ENCODE results near the gene CCNB1. TPM values are rescaled to one million over a fixed set of nuclear protein-coding genes. Genes with fewer than 3 reads are reported as not detected.
"Not testable (repeated sequence)": the region's sequence is repeated elsewhere in the genome, so short reads cannot be mapped to it uniquely, and the experiment has no call there.

The CCNB1 gene
- total and polyA plus RNA-seq, 4 donors, result 1.0 to 82.5 (median 5.8) TPM

- H3K27me3 ChIP-seq (ENCODE audit: control insufficient read depth in 4 of 4, insufficient read depth in 4 of 4, low read length in 3 of 4), result no peaks in the 10 kb centered on the region
- peaks cover 0 to 3% (median 0%) of the 10 kb centered on the region in 4 donors for H3K36me3 ChIP-seq (ENCODE audit: control insufficient read depth in 4 of 4, insufficient read depth in 3 of 4, low read depth in 1 of 4, low read length in 3 of 4)
- H3K4me3 ChIP-seq (ENCODE audit: low read depth in 1 of 3, low read length in 3 of 3), result no peak overlapping the region
- WGBS, result 92% methylated on average over 1 of the region's 1 CpG
- H3K9me3 ChIP-seq (ENCODE audit: control insufficient read depth in 4 of 4, low read length in 3 of 4), result peaks cover 0 to 5% (median under 1%) of the 10 kb centered on the region in 4 donors
- no peaks in the 10 kb centered on the region for H3K4me1 ChIP-seq (ENCODE audit: control insufficient read depth in 4 of 4, insufficient read depth in 4 of 4, low read length in 3 of 4)
- TF ChIP-seq FOXA2 (IDR thresholded peaks at IDR 0.05) (no peak), JUND (IDR thresholded peaks at IDR 0.05) (no peak), ATF3 (IDR thresholded peaks at IDR 0.05) (no peak), EGR1 (IDR thresholded peaks at IDR 0.05; ENCODE audit: low read depth in 2 of 2) (no peak), MAX (IDR thresholded peaks at IDR 0.05) (no peak), YY1 (IDR thresholded peaks at IDR 0.05) (no peak), SP1 (IDR thresholded peaks at IDR 0.05) (no peak), HNF4A (conservative IDR thresholded peaks at IDR 0.05) (no peak)
- H3K9ac ChIP-seq (ENCODE audit: low read depth in 1 of 2, low read length in 2 of 2), result no peak overlapping the region
- DNase-seq (ENCODE audit: low spot score), result no peak
- H3K27ac ChIP-seq (ENCODE audit: low read depth in 1 of 2, low read length in 2 of 2), result no peak overlapping the region
These were observed 28.2 kb upstream of the CCNB1 start for GRCh38 chr5:69138766-69139165.

GRCh38 chr5:69140239-69140638 lies 26.7 kb upstream of the CCNB1 start:
- H3K27ac ChIP-seq (ENCODE audit: low read depth in 1 of 2, low read length in 2 of 2); H3K4me3 ChIP-seq (ENCODE audit: low read depth in 1 of 3, low read length in 3 of 3); H3K36me3 ChIP-seq (ENCODE audit: control insufficient read depth in 4 of 4, insufficient read depth in 3 of 4, low read depth in 1 of 4, low read length in 3 of 4); H3K9ac ChIP-seq (ENCODE audit: low read depth in 1 of 2, low read length in 2 of 2); H3K9me3 ChIP-seq (ENCODE audit: control insufficient read depth in 4 of 4, low read length in 3 of 4); H3K4me1 ChIP-seq (ENCODE audit: control insufficient read depth in 4 of 4, insufficient read depth in 4 of 4, low read length in 3 of 4); H3K27me3 ChIP-seq (ENCODE audit: control insufficient read depth in 4 of 4, insufficient read depth in 4 of 4, low read length in 3 of 4); DNase-seq (ENCODE audit: low spot score): not testable (repeated sequence)
- 94% methylated on average over 4 of the region's 4 CpGs for WGBS

GRCh38 chr5:69140827-69141226 lies 26.1 kb upstream of the CCNB1 start:
- TF ChIP-seq REST (IDR thresholded peaks at IDR 0.05) (no peak), RXRA (IDR thresholded peaks at IDR 0.05) (no peak), ATF3 (IDR thresholded peaks at IDR 0.05) (no peak), RAD21 (IDR thresholded peaks at IDR 0.05) (no peak), JUND (IDR thresholded peaks at IDR 0.05) (no peak), FOXA2 (IDR thresholded peaks at IDR 0.05) (no peak), MAX (IDR thresholded peaks at IDR 0.05) (no peak), TAF1 (conservative IDR thresholded peaks at IDR 0.05) (no peak), ZBTB33 (IDR thresholded peaks at IDR 0.05) (no peak), CTCF (IDR thresholded peaks at IDR 0.05; ENCODE audit: low read depth, low read length, missing input control) (no peak), SP1 (IDR thresholded peaks at IDR 0.05) (no peak), EGR1 (IDR thresholded peaks at IDR 0.05; ENCODE audit: low read depth in 2 of 2) (no peak), HNF4G (IDR thresholded peaks at IDR 0.05) (no peak), HNF4A (conservative IDR thresholded peaks at IDR 0.05) (no peak)
- 77% methylated on average over 1 of the region's 1 CpG for WGBS
- Histone ChIP-seq H3K4me1 (ENCODE audit: control insufficient read depth in 4 of 4, insufficient read depth in 4 of 4, low read length in 3 of 4) (no peaks in the 10 kb centered on the region), H3K4me3 (ENCODE audit: low read depth in 1 of 3, low read length in 3 of 3) (no peak overlapping the region), H3K27ac (ENCODE audit: low read depth in 1 of 2, low read length in 2 of 2) (no peak overlapping the region), H3K9me3 (ENCODE audit: control insufficient read depth in 4 of 4, low read length in 3 of 4) (peaks cover 0 to 5% (median under 1%) of the 10 kb centered on the region in 4 donors), H3K27me3 (ENCODE audit: control insufficient read depth in 4 of 4, insufficient read depth in 4 of 4, low read length in 3 of 4) (no peaks in the 10 kb centered on the region), H3K9ac (ENCODE audit: low read depth in 1 of 2, low read length in 2 of 2) (no peak overlapping the region), H3K36me3 (ENCODE audit: control insufficient read depth in 4 of 4, insufficient read depth in 3 of 4, low read depth in 1 of 4, low read length in 3 of 4) (no peaks in the 10 kb centered on the region)
- no peak for DNase-seq (ENCODE audit: low spot score)

- 97% methylated on average over 7 of the region's 7 CpGs for WGBS
- H3K4me1 ChIP-seq (ENCODE audit: control insufficient read depth in 4 of 4, insufficient read depth in 4 of 4, low read length in 3 of 4), result not testable (repeated sequence)
These were observed 18.4 kb upstream of the CCNB1 start for GRCh38 chr5:69148576-69148975.

More at GRCh38 chr5:69148576-69148975, 18.4 kb upstream of the CCNB1 start:
- not testable (repeated sequence) for H3K36me3 ChIP-seq (ENCODE audit: control insufficient read depth in 4 of 4, insufficient read depth in 3 of 4, low read depth in 1 of 4, low read length in 3 of 4); H3K27me3 ChIP-seq (ENCODE audit: control insufficient read depth in 4 of 4, insufficient read depth in 4 of 4, low read length in 3 of 4); H3K4me3 ChIP-seq (ENCODE audit: low read depth in 1 of 3, low read length in 3 of 3); H3K9me3 ChIP-seq (ENCODE audit: control insufficient read depth in 4 of 4, low read length in 3 of 4); H3K9ac ChIP-seq (ENCODE audit: low read depth in 1 of 2, low read length in 2 of 2); H3K27ac ChIP-seq (ENCODE audit: low read depth in 1 of 2, low read length in 2 of 2); DNase-seq (ENCODE audit: low spot score)

All from liver (tissue), 9 donors.